ENCODE data around the gene XRCC6. TPM values are rescaled to one million over a fixed set of nuclear protein-coding genes. Genes with fewer than 3 reads are reported as not detected.

Gene XRCC6
- total RNA-seq, 1 experiment from 2014 or later: 588 TPM

GRCh38 chr22:41702763-41703162 is 81.7 kb downstream of the XRCC6 start:
- H3K4me2 ChIP-seq (ENCODE audit: low read length): no peak overlapping the region
- TF ChIP-seq MAX (IDR thresholded peaks at IDR 0.05): no peak
- TF ChIP-seq SRF (IDR thresholded peaks at IDR 0.05; ENCODE audit: low read depth): no peak
- TF ChIP-seq ZBTB33 (IDR thresholded peaks at IDR 0.05; ENCODE audit: extremely low read depth, insufficient replicate concordance, low read length): no peak
- no peak for TF ChIP-seq EZH2phosphoT487 (IDR thresholded peaks at IDR 0.05; ENCODE audit: borderline replicate concordance)
- TF ChIP-seq, protein P1, sequence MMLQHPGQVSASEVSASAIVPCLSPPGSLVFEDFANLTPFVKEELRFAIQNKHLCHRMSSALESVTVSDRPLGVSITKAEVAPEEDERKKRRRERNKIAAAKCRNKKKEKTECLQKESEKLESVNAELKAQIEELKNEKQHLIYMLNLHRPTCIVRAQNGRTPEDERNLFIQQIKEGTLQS (IDR thresholded peaks at IDR 0.05): no peak
- TF ChIP-seq YY1 (IDR thresholded peaks at IDR 0.05; ENCODE audit: extremely low read depth, insufficient replicate concordance, low read depth, low read length): no peak
- TF ChIP-seq, protein P2, sequence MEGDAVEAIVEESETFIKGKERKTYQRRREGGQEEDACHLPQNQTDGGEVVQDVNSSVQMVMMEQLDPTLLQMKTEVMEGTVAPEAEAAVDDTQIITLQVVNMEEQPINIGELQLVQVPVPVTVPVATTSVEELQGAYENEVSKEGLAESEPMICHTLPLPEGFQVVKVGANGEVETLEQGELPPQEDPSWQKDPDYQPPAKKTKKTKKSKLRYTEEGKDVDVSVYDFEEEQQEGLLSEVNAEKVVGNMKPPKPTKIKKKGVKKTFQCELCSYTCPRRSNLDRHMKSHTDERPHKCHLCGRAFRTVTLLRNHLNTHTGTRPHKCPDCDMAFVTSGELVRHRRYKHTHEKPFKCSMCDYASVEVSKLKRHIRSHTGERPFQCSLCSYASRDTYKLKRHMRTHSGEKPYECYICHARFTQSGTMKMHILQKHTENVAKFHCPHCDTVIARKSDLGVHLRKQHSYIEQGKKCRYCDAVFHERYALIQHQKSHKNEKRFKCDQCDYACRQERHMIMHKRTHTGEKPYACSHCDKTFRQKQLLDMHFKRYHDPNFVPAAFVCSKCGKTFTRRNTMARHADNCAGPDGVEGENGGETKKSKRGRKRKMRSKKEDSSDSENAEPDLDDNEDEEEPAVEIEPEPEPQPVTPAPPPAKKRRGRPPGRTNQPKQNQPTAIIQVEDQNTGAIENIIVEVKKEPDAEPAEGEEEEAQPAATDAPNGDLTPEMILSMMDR (IDR thresholded peaks at IDR 0.05 in 2 of 3, conservative IDR thresholded peaks at IDR 0.05 in 1 of 3; ENCODE audit: borderline replicate concordance in 1 of 3, insufficient read depth in 1 of 3, low read depth in 2 of 3, low read length in 2 of 3): no peak
- TF ChIP-seq JUND (IDR thresholded peaks at IDR 0.05): no peak
- H3K4me1 ChIP-seq (ENCODE audit: control insufficient read depth in 1 of 2, insufficient read depth in 2 of 2, low read length in 2 of 2): peaks cover 0 to under 1% of the 10 kb centered on the region in 2 experiments; a peak in 1 of 4 replicates
- H3K9ac ChIP-seq (ENCODE audit: low read length): no peak overlapping the region
- H3K27ac ChIP-seq (ENCODE audit: low read depth, low read length): no peak overlapping the region
- RAD21 ChIA-PET (ENCODE audit: low non-redundant PET in 1 of 2, low total read pairs in 2 of 2, uncharacterized antibody in 2 of 2, unreplicated experiment in 2 of 2): no interaction called here
- no peaks in the 10 kb centered on the region for H4K20me1 ChIP-seq (ENCODE audit: insufficient read depth)
- ATAC-seq (no peak), DNase-seq (ENCODE audit: low read depth, low spot score) (no peak)
- H3K9me3 ChIP-seq (ENCODE audit: control insufficient read depth in 1 of 2, insufficient read depth in 1 of 2, low read depth in 1 of 2, low read length in 2 of 2): no peaks in the 10 kb centered on the region
- POLR2A ChIA-PET: no interaction called here
- H3K36me3 ChIP-seq (ENCODE audit: control insufficient read depth in 1 of 2, insufficient read depth in 2 of 2, low read length in 2 of 2): no peaks in the 10 kb centered on the region
- BruUV-seq (replicated peaks): no TSS peak
- no peaks in the 10 kb centered on the region for H3K9me2 ChIP-seq (ENCODE audit: insufficient read depth)
- intact Hi-C loops (cut with micrococcal nuclease): no loop called here
- no peak overlapping the region for H2AFZ ChIP-seq (ENCODE audit: low read depth, low read length, poor library complexity, severe bottlenecking)
- no peaks in the 10 kb centered on the region for H3K27me3 ChIP-seq (ENCODE audit: insufficient read depth, low read length)
- CTCF ChIA-PET: no interaction called here
- H3K79me2 ChIP-seq (ENCODE audit: insufficient read depth, low read length): no peaks in the 10 kb centered on the region
- H3K4me3 ChIP-seq (replicated peaks in 1 of 2; ENCODE audit: low read depth in 1 of 2, low read length in 2 of 2): no peak overlapping the region
